T-helper 2 cell treated with Interferon-gamma antibody and Interleukin-4, amounts not matched to agents 5 μg/mL and 100 μg/mL, for 36 hours (primary cell): ENCODE results near the gene ME1.
A peak's percentile ranks its signal among the peaks of the same experiment; 100 is the strongest.

Experiments used
- DNase-seq: peaks from one replicate; pipeline ENCODE4 v3.0.0; 2021; ENCODE audit warnings: low spot score
- H3K27ac Mint-ChIP-seq: one replicate; pipeline ENCODE4 v1.8.0; 2021; ENCODE audit warnings: mild to moderate bottlenecking, mixed read lengths
- H3K27me3 Mint-ChIP-seq: one replicate; pipeline ENCODE4 v1.8.0; 2021; ENCODE audit warnings: low read depth, mixed read lengths
- H3K36me3 Mint-ChIP-seq: one replicate; pipeline ENCODE4 v1.8.0; 2021; ENCODE audit warnings: low read depth, mixed read lengths
- H3K4me1 Mint-ChIP-seq: one replicate; pipeline ENCODE4 v1.8.0; 2021; ENCODE audit warnings: low read depth, mixed read lengths
- H3K4me3 Mint-ChIP-seq: one replicate; pipeline ENCODE4 v1.8.0; 2022; ENCODE audit warnings: mild to moderate bottlenecking, moderate library complexity, mixed read lengths
- H3K9me3 Mint-ChIP-seq: one replicate; pipeline ENCODE4 v1.8.0; 2021; ENCODE audit warnings: mixed read lengths

ME1 gene

DNA sequence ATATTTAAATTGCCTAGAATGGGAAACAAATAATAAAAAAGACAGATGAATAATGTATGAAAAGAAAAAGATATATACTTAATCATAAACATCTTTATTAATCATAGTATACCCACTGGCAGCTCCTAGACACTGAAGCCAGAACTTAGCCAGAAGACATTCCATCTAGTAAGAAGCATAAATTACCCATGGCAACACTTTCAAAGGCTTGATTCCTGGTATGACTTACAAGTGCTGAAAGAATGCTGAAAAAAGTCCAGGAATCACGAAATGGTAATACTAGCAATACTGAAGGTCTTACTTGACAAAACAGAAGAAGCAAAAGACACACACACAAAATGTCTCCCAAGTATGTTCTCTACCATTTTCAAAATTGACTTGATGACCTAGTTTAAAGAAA, 199.7 kb downstream of the ME1 start:
- Mint-ChIP-seq H3K36me3 (no peaks in the 10 kb centered on the region), H3K9me3 (no peaks in the 10 kb centered on the region), H3K4me3 (no peak overlapping the region), H3K27ac (no peak overlapping the region), H3K27me3 (peaks cover 13% of the 10 kb centered on the region), H3K4me1 (no peaks in the 10 kb centered on the region)
- DNase-seq, result no peak

DNA sequence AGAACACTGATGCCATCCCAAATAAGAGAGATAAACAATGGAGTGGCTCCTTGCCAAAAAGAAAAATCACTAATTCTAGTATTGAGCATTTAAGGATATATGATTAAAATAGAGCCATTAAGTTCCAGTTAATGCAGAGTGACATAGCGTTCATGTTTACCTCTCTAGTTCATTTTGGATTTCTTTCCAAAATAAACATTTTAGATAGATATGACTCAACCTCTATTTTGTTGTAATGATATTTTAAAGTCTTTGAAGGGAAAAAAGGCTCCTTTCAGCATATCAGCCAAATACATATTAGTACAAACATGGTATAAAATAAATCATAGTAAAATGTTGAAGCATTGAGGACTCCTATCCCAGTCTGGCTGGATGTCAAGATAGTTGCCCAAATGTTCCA, 204.3 kb downstream of the ME1 start:
- Mint-ChIP-seq H3K27ac (no peak overlapping the region), H3K27me3 (peaks cover 3% of the 10 kb centered on the region), H3K4me3 (no peak overlapping the region), H3K9me3 (no peaks in the 10 kb centered on the region), H3K36me3 (no peaks in the 10 kb centered on the region), H3K4me1 (no peaks in the 10 kb centered on the region)
- DNase-seq, result no peak

DNA sequence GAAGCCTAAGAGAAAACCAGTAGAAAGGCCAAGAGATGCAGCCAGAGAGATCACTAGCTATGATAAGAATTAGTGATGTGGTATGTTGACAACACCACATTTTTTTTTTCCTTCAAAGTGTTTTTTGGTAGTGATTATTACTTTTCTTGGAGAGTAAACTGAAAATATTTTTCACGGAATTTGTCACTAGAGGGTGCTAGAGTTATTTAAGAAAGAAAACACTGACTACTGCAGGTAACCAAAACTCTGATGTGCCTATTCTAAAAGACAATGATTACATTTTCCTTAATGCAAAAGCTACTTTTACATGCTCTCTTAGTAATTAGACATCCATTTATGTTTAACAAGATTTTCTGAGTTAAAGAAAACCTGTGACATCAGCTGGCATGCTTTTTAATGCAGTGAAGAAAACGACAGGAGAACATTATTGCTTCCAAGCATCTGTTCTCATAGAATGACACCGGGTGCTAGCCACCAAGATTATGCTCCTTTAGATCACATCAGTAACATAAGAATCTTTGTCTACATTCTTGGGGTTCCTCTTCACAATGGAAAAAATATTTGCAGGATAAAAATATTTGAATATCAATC, 208.9 kb downstream of the ME1 start:
- H3K4me1 Mint-ChIP-seq, result no peaks in the 10 kb centered on the region
- H3K9me3 Mint-ChIP-seq, result no peaks in the 10 kb centered on the region
- no peak for DNase-seq
- H3K36me3 Mint-ChIP-seq, result no peaks in the 10 kb centered on the region
- no peak overlapping the region for H3K27ac Mint-ChIP-seq
- H3K4me3 Mint-ChIP-seq, result no peak overlapping the region
- H3K27me3 Mint-ChIP-seq, result peaks cover 4% of the 10 kb centered on the region

DNA sequence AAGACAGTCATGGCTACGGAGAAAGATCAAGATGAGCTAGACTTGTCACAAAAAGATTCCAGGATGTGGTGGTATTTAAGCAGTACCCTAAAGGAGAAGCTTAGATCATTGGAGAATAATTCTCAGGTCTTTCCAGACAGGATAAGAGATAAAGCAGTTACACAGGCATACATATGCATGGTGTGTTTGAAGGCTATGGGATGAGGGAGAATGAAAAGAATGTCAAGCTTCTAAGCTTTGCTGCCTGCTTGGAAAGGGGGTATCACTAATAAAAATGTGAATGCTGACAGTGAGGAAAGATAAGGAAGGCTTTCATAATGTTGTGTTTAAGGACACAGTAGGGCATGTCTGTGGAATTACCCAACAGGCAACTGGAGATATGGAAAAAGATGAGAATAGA, 209.6 kb downstream of the ME1 start:
- Mint-ChIP-seq H3K27ac (no peak overlapping the region), H3K9me3 (no peaks in the 10 kb centered on the region), H3K4me3 (no peak overlapping the region)

DNA sequence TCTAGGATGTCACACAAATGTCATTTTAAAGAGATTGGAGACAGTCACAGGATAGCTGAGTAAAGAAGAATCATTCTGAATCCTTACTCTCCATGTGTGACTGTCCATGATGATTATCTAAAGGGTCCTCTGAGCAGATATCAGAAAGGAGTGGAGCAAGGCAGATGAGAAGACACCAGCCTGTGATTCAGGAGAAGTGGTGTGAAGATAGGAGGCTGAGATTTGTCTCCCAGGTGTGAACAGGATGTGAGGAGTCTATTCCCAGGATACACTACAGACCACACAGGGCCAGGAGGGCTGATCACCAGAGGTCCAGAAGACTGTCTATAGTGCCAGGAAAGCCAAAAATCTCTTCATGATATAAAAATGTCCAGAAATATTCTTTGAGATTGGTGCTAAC, 210.7 kb downstream of the ME1 start:
- Mint-ChIP-seq H3K9me3 (no peaks in the 10 kb centered on the region), H3K27me3 (peaks cover 7% of the 10 kb centered on the region), H3K36me3 (no peaks in the 10 kb centered on the region), H3K4me3 (no peak overlapping the region), H3K27ac (no peak overlapping the region), H3K4me1 (no peaks in the 10 kb centered on the region)
- no peak for DNase-seq

More for the DNA sequence above, 209.6 kb downstream of the ME1 start:
- Mint-ChIP-seq H3K4me1 (no peaks in the 10 kb centered on the region), H3K27me3 (peaks cover 7% of the 10 kb centered on the region), H3K36me3 (no peaks in the 10 kb centered on the region)
- no peak for DNase-seq

DNA sequence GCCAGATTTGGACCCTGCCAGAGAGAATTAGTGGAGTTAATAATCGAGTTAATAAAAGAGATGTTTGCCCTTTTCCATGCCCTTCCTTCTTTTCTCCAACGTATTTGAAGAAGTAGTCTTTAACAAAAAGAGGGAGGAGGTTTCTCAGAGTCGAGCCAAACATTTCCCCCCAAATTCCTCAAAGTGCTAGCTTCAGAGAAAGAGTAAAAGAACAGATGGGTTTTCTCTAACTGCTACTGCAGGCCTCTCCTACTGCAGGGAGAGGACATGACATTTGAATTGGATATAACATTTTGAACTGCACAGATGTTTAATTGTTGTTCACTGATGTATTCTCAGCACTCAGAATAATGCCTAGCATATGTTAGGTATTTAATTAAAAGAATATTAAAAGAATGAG, 212.2 kb downstream of the ME1 start:
- H3K27ac Mint-ChIP-seq, result no peak overlapping the region
- H3K27me3 Mint-ChIP-seq, result peaks cover 14% of the 10 kb centered on the region
- no peaks in the 10 kb centered on the region for H3K4me1 Mint-ChIP-seq
- no peak for DNase-seq
- H3K9me3 Mint-ChIP-seq, result no peaks in the 10 kb centered on the region
- H3K36me3 Mint-ChIP-seq, result no peaks in the 10 kb centered on the region
- no peak overlapping the region for H3K4me3 Mint-ChIP-seq

DNA sequence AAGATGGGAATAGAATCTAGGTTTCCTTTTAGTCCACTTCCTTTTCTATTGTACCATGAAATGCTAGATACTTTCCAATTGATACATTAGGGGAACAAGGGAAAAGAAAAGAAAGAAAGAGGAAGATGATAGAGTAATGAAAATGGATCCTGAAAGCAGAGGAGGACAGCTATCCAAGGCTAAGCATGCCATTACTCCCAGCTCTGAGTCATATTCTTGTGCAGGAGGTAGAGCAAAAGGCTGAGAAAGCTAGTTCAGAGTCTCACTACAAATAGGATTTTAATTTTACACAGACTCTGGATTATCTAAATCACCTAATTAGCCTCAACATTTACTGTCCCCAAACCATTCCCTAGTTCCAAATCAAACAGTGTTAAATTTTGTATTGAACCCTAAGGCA, 214.0 kb downstream of the ME1 start:
- H3K4me3 Mint-ChIP-seq, result no peak overlapping the region
- DNase-seq, result no peak
- H3K27ac Mint-ChIP-seq, result no peak overlapping the region
- no peaks in the 10 kb centered on the region for H3K9me3 Mint-ChIP-seq
- H3K27me3 Mint-ChIP-seq, result peaks cover 20% of the 10 kb centered on the region
- H3K4me1 Mint-ChIP-seq, result no peaks in the 10 kb centered on the region
- no peaks in the 10 kb centered on the region for H3K36me3 Mint-ChIP-seq

DNA sequence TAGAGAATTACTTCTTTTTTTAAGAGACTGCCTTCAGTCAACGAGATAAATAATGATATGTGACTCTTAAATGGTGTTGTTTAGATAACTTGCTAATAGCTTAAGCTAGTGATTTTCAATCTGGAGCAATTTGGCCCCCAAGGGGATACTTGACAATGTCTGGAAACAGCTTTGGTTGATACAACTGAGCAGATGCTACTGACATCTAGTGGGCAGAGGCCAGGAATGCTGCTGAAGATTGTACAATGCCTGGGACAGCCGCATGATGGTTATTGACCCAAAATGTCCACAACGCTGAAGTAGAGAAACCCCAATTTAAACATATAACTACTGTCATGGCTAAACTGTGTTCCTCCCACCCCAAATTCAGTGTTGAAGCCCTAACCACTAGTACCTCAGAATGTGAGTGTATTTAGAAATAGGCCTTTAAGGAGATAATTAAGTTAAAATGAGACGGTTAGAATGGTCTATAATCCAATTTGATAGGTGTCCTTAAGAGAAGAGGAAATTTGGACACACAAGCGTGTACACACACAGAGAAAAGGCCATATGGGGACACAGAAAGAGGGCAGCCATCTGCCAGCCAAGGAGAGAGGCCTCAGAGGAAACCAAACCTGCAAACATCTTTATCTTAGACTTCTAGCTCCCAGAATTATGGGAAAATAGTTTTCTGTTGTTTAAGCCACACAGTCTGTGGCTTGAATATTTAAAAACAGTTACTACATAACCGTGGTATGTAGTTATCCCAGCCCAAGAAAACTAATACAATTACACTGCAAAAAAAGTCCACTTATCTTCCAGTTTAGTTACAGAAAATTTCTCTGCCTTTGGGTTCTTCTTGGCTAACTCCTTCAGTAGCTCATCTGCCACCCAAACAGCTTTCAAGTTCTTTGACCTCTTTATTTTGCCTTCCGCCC, 215.5 kb downstream of the ME1 start:
- Mint-ChIP-seq H3K27ac (no peak overlapping the region), H3K4me1 (no peaks in the 10 kb centered on the region), H3K36me3 (no peaks in the 10 kb centered on the region), H3K27me3 (peaks cover 25% of the 10 kb centered on the region), H3K4me3 (no peak overlapping the region), H3K9me3 (no peaks in the 10 kb centered on the region)
- DNase-seq, result peak; percentile 40

DNA sequence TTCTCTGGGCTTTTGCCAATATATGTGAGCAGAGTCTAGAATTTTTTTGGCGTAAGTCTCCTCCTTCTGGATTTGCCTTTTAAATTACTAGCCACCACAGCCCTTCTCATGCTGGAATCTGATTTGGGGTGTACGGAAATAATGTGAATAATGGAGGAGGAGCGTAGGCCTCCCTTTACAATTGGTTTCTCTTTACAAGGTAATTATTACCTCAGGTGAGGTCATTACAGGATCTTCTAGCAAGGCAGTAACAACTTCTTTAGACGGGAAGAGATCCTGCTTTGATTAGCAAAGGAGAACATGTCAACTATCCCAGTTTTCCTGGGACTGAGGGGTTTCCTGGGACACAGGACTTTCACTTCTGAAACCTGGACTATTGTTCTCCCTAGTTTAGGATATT, 228.8 kb downstream of the ME1 start:
- Mint-ChIP-seq H3K36me3 (no peaks in the 10 kb centered on the region), H3K27me3 (peaks cover 9% of the 10 kb centered on the region), H3K4me1 (no peaks in the 10 kb centered on the region), H3K27ac (no peak overlapping the region), H3K4me3 (no peak overlapping the region), H3K9me3 (no peaks in the 10 kb centered on the region)
- no peak for DNase-seq

DNA sequence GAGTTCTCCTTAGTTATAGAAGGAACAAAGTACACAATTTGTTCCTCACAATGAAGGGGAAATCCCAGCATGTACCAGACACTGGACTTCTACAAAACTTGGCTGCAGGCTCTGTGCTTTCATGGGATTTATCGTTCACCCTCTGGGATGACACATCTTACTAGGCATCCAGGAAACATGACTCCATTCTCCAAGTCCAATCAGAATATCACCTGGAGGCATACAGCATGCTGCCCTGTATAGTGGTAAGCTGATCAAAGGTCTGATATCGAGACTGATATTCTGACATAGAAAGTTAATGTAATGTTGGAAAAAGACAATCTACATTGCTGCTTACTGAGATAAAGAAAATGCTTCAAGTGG, 231.0 kb downstream of the ME1 start:
- no peaks in the 10 kb centered on the region for H3K9me3 Mint-ChIP-seq
- H3K27me3 Mint-ChIP-seq, result no peaks in the 10 kb centered on the region
- no peak overlapping the region for H3K4me3 Mint-ChIP-seq
- DNase-seq, result no peak
- no peaks in the 10 kb centered on the region for H3K36me3 Mint-ChIP-seq
- no peak overlapping the region for H3K27ac Mint-ChIP-seq
- H3K4me1 Mint-ChIP-seq, result no peaks in the 10 kb centered on the region

DNA sequence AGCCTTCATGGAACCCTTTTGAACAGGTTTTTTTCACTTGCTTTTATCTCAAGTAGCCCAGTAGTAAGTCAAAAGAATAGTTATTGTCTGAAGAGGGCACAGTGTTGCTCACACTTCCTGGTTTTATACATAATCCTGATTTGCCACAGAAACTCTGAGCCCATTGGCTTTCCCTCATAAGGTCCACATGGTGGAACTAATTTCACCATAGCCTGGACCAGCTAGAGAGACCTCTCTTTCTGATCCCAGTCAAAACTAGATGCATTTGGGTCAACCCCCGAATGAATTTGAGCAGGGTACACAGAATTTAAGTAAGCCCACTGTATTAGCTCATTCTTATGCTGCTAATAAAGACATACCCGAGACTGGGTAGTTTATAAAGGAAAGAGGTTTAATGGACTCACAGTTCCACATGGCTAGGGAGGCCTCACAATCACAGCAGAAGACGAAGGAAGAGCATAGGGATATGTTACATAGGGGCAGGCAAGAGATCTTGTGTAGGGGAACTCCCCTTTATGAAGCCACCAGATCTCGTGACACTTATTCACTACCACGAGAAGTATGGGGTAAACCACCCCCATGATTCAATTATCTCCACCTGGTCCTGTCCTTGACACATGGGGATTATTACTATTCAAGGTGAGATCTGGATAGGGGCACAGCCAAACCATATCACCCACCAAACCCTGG, 231.5 kb downstream of the ME1 start:
- no peaks in the 10 kb centered on the region for H3K9me3 Mint-ChIP-seq
- no peak overlapping the region for H3K27ac Mint-ChIP-seq
- H3K4me1 Mint-ChIP-seq, result peaks cover 2% of the 10 kb centered on the region
- peaks cover 2% of the 10 kb centered on the region for H3K27me3 Mint-ChIP-seq
- DNase-seq, result no peak
- H3K36me3 Mint-ChIP-seq, result no peaks in the 10 kb centered on the region
- H3K4me3 Mint-ChIP-seq, result no peak overlapping the region

DNA sequence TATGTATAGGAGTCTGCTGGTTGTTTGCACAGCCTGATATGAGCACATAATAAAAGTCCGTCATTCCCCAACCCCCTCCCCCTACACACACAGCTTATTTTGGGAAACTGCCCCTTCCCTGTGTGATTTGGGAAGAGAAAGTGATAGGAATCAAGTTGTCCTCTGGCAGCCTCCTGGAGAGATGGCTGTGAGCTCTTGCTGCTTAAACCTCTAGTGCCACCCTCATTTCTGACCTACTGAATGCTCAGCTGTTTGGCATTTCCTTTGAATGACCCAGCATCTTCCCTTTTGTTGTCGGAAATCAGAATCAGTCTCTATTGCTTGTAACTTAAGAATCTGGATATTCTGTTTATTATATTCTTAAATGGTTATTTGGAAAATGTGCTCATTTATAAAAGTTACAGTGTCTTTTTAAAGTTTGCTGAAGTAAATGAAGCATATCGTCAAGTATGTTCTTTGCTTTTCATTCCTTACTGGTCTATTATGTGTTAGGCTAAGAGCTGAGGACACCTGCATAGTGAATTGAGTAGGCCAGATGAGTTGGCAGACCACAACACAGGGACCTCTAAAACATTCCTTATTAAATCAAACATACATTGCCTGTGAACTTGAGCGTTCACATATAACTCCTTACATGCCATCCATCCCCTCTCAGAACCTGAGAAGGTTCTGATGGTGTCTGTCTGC, 232.2 kb downstream of the ME1 start:
- no peak for DNase-seq
- H3K4me3 Mint-ChIP-seq, result no peak overlapping the region
- H3K4me1 Mint-ChIP-seq, result peaks cover 6% of the 10 kb centered on the region
- no peak overlapping the region for H3K27ac Mint-ChIP-seq
- peaks cover 6% of the 10 kb centered on the region for H3K27me3 Mint-ChIP-seq
- H3K36me3 Mint-ChIP-seq, result no peaks in the 10 kb centered on the region
- H3K9me3 Mint-ChIP-seq, result no peaks in the 10 kb centered on the region

DNA sequence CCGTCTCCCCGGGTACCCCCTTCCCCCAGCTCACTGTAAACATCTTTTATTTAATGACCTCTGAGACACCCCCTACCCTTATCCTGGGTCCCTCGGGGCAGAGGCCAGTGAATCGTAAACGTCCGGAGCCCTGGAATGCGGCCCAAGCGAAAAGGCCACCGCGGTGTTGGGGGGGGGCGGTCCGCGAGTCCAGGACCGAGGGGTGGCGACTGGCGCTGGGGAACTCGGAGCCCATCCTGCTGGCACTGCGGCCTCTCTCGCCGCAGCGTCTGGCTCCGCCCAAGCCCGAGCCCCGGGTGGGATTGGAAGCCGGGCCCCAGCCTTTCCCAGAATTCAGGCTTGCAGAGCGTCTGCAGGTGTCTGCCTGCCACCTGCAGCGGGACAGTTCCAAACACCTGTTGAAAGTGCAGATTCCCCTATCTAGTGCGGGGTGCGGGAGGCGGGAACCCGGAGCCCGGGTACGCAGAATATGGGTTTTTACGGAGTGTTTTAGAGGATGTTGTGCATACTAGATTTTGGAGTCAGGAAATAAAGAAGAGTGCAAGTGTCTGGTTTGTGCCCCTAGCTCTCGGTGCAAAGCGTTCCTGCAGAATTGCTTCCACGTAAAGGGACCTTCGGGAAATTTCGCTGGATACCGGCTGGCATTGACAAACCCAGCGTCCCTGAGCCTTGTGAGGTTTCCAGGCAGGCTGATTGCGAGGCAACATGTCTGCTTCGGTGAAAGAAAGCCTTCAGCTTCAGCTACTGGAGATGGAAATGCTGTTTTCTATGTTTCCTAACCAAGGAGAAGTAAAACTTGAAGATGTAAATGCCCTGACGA, 236.9 kb downstream of the ME1 start:
- H3K36me3 Mint-ChIP-seq, result peaks cover 18% of the 10 kb centered on the region
- peaks cover 6% of the 10 kb centered on the region for H3K27me3 Mint-ChIP-seq
- peak overlapping the region; percentile 20 for H3K27ac Mint-ChIP-seq
- H3K9me3 Mint-ChIP-seq, result no peaks in the 10 kb centered on the region
- peak overlapping the region; percentile 68 for H3K4me3 Mint-ChIP-seq
- no peak for DNase-seq
- peaks cover 22% of the 10 kb centered on the region for H3K4me1 Mint-ChIP-seq
